Fibroblast of pulmonary artery (primary cell): ENCODE data around the gene PRLH.

Experiments
- DNase-seq: peaks from one replicate; pipeline ENCODE4 v3.0.0-alpha.2; 2010; ENCODE audit warnings: low read depth
- H3K4me3 ChIP-seq: replicated peaks from 2 replicates; pipeline ENCODE4 v1.5.1; 2011; ENCODE audit warnings: low read depth, mild to moderate bottlenecking, control low read depth, low read length, moderate library complexity
- TF ChIP-seq, protein P1 (sequence below): IDR thresholded peaks from 2 replicates; pipeline ENCODE4 v1.5.1; 2011; ENCODE audit warnings: mild to moderate bottlenecking, control low read depth, low read length, inconsistent platforms; ENCODE audit errors: missing control alignments

PRLH gene

DNA sequence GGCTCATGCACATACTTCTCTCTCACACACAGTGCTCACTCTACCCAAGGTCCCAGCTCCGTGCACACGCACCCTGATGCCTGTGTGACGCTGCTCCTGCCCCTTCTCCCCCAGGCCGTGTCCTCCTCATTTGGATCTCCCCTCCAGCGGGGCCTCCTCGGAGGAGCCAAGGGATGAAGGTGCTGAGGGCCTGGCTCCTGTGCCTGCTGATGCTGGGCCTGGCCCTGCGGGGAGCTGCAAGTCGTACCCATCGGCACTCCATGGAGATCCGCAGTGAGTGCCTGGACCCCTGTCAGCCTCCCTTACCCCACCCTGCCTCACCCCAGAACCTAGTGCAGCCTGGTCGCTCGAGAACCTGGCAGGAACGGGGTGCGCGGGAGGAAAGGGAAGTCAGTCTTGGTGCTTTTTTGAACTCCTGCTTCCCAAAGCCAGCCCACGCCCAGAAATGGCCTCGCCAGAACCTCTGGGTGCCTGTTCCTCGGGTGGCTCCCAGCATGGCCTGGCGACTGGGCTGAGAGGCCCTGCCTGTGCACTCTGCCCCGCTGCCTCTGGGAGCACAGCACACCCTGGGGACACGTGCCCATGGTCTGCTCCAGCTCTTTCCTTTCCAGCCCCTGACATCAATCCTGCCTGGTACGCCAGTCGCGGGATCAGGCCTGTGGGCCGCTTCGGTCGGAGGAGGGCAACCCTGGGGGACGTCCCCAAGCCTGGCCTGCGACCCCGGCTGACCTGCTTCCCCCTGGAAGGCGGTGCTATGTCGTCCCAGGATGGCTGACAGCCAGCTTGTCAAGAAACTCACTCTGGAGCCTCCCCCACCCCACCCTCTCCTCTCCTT is at the start of gene PRLH:
Gene PRLH, plus strand, starts transcription at position 174 of the 835 bp plus-strand sequence. Its CDS starts 0 bp downstream, at position 174.
- no peak for DNase-seq
- TF ChIP-seq, protein P1, sequence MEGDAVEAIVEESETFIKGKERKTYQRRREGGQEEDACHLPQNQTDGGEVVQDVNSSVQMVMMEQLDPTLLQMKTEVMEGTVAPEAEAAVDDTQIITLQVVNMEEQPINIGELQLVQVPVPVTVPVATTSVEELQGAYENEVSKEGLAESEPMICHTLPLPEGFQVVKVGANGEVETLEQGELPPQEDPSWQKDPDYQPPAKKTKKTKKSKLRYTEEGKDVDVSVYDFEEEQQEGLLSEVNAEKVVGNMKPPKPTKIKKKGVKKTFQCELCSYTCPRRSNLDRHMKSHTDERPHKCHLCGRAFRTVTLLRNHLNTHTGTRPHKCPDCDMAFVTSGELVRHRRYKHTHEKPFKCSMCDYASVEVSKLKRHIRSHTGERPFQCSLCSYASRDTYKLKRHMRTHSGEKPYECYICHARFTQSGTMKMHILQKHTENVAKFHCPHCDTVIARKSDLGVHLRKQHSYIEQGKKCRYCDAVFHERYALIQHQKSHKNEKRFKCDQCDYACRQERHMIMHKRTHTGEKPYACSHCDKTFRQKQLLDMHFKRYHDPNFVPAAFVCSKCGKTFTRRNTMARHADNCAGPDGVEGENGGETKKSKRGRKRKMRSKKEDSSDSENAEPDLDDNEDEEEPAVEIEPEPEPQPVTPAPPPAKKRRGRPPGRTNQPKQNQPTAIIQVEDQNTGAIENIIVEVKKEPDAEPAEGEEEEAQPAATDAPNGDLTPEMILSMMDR = no peak
- H3K4me3 ChIP-seq = no peak within 1 kb of the TSS

DNA sequence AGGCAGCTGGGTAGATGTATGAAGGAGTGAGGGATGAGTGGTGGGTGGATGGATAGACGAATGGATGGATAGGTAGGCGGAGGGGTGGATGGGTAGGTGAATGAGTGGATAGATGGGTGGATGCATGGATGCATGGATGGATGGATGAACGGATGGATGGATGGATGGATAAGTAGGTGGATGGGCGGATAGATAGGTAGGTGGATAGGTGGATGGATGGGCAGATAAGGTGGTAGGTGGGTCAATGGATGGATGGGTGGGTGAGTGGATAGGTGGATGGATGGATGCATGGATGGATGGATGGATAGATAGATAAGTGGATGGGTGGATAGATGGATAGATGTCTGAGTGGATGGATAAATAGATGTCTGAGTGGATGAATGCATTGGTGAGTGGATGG is 49.2 kb upstream of the PRLH start:
- no peak for DNase-seq
- no peak overlapping the region for H3K4me3 ChIP-seq
- TF ChIP-seq, protein P1 = no peak

GRCh38 chr2:237517990-237518389 is 48.4 kb upstream of the PRLH start:
- DNase-seq = no peak
- no peak overlapping the region for H3K4me3 ChIP-seq
- TF ChIP-seq, protein P1 = no peak

DNA sequence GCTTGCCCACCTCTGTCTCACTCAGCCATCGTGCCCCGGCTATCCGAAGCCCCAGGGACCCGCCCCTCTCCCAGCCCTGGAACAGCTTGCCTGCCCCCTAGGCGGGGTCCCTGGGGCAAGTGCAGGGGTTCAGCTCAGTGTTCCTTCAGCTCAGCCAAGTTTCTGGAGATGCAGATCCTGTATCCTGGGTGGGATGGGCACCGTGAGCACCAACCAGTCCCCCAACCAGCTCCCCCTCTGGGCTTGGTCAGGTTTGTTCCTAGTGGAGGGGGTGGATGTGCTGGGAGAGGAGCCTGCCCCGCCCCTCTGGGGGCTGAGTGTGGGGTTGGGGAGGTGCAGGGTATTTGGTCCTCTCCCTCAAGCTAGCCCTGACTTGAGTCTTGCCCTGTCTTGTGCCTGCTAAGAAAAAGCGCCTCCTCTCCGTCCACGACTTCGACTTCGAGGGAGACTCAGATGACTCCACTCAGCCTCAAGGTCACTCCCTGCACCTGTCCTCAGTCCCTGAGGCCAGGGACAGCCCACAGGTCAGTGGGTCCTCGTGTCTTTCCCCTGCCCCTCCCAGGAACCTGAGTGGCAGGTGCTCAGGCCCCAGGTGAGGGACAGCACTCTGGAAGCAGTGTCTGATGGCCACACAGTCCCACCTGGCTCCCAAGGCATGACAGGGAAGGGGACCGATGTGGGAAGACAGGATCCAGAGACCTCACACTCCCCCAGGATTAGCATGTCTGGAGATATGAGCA is 46.7 kb upstream of the PRLH start:
- TF ChIP-seq, protein P1 = no peak
- no peak overlapping the region for H3K4me3 ChIP-seq
- DNase-seq = no peak

DNA sequence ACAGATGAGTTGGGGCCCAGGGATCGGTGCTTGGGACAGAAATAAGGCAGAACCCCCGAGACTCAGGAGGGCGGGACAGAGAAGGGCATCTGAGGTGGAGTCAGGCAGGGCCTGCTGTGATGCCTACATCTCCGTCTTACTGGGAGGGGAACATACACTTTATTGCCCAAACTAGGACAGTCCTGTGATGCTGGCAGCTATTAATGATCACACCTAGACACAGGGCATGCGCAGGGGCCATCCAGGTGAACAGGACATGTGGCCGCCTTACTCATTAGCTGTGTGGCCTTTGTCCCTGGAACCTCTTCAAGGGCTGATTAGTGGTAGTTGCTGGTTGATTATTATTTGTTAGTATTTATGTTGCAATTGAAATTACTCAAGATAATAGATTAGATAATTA is 46.1 kb upstream of the PRLH start:
- no peak overlapping the region for H3K4me3 ChIP-seq
- TF ChIP-seq, protein P1 = no peak
- no peak for DNase-seq

DNA sequence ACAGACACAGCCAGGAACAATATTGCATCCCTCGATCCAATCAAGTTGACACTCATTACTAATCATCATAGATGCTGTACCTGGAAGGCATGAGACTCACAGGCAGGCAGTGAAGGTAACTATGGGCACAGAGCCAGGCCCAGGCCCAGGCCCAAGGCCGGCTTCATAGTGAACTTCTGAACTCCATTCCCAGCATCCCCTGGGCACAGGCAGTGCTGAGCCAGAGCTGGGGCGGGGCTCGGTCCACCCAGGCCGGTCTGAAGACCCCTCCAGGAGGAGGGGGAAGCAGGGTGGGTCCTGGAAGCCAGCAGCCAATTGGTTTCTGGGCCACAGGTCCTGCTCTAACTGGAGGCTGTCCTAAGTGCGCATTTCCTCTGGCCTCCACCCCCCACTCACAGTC is 41.7 kb upstream of the PRLH start:
- DNase-seq = no peak
- TF ChIP-seq, protein P1 = no peak
- H3K4me3 ChIP-seq = no peak overlapping the region
